Bone marrow (tissue), 2 donors: ENCODE measurements around the gene TRDMT1.
"Not testable (repeated sequence)": the region's sequence is repeated elsewhere in the genome, so short reads cannot be mapped to it uniquely, and the experiment has no call there.

Experiments used
- DNase-seq, 2 donors: peaks; one replicate each; lab custom pipeline; 2025; lab: John Stamatoyannopoulos, UW

Gene TRDMT1

GRCh38 chr10:17129741-17130140 lies 71.7 kb downstream of the TRDMT1 start, which contains the start of gene CUBN:
CUBN (minus strand) TSS chr10:17129811; CDS start chr10:17129765, 46 bp downstream.
- no peak for DNase-seq

- DNase-seq = no peak
These were observed 73.2 kb downstream of the TRDMT1 start for GRCh38 chr10:17128261-17128660.

- no peak for DNase-seq
These were observed 75.1 kb downstream of the TRDMT1 start for GRCh38 chr10:17126327-17126726.

- DNase-seq = no peak
These were observed 76.1 kb downstream of the TRDMT1 start for GRCh38 chr10:17125206-17125893.

- DNase-seq = no peak
These were observed 77.5 kb downstream of the TRDMT1 start for GRCh38 chr10:17123961-17124360.

GRCh38 chr10:17122726-17123661 lies 78.5 kb downstream of the TRDMT1 start:
- DNase-seq = no peak

GRCh38 chr10:17122052-17122451 lies 79.4 kb downstream of the TRDMT1 start:
- DNase-seq = no peak

GRCh38 chr10:17120694-17121093 lies 80.8 kb downstream of the TRDMT1 start:
- no peak for DNase-seq

GRCh38 chr10:17119845-17120244 lies 81.6 kb downstream of the TRDMT1 start:
- DNase-seq = no peak

- DNase-seq = no peak
These were observed 85.3 kb downstream of the TRDMT1 start for GRCh38 chr10:17116193-17116592.

GRCh38 chr10:17115683-17116082 lies 85.8 kb downstream of the TRDMT1 start:
- DNase-seq = no peak

GRCh38 chr10:17114878-17115444 lies 86.5 kb downstream of the TRDMT1 start:
- not testable (repeated sequence) for DNase-seq

- DNase-seq = no peak
These were observed 87.5 kb downstream of the TRDMT1 start for GRCh38 chr10:17113889-17114540.

- no peak for DNase-seq
These were observed 88.1 kb downstream of the TRDMT1 start for GRCh38 chr10:17113346-17113745.

- no peak for DNase-seq
These were observed 88.9 kb downstream of the TRDMT1 start for GRCh38 chr10:17112566-17112965.

- DNase-seq = peak in 1 of 2 donors; percentile 28
These were observed 91.8 kb downstream of the TRDMT1 start for GRCh38 chr10:17109475-17110207.

GRCh38 chr10:17109046-17109445 lies 92.4 kb downstream of the TRDMT1 start:
- DNase-seq = no peak

GRCh38 chr10:17106991-17107390 lies 94.5 kb downstream of the TRDMT1 start:
- DNase-seq = no peak

GRCh38 chr10:17101910-17102266 lies 99.6 kb downstream of the TRDMT1 start:
- DNase-seq = no peak

- DNase-seq = no peak
These were observed 100.1 kb downstream of the TRDMT1 start for GRCh38 chr10:17101257-17101909.

- no peak for DNase-seq
These were observed 100.9 kb downstream of the TRDMT1 start for GRCh38 chr10:17100586-17100985.
